SK-N-SH (cell line): ENCODE data around the gene HDDC2. TPM values are rescaled to one million over a fixed set of nuclear protein-coding genes. Genes with fewer than 3 reads are reported as not detected.

Experiments used
- CTCF ChIA-PET: fragments of 300-600, 350-600 bp; formaldehyde crosslinking; extraction: SDS; loops from one replicate; lab custom pipeline; 2021; lab: Yijun Ruan, JAX
- POLR2A ChIA-PET: fragments of 350-600 bp; sonication (Branson Sonifier 250); formaldehyde crosslinking; extraction: SDS; loops from one replicate; lab custom pipeline; 2020; ENCODE audit warnings: antibody characterized with exemption, inconsistent platforms; lab: Yijun Ruan, JAX
- DNase-seq: peaks from one replicate; pipeline ENCODE4 v3.0.0; 2012
- H2AFZ ChIP-seq: fragments of 200-600 bp; sonication (generic); 2 replicates; pipeline ENCODE4 v1.8.1; 2016; ENCODE audit warnings: antibody characterized with exemption, mild to moderate bottlenecking, low read depth
- H3F3A ChIP-seq: fragments of 200-600 bp; sonication (generic); replicated peaks from 2 replicates; pipeline ENCODE3; 2016; ENCODE audit warnings: antibody characterized with exemption, mild to moderate bottlenecking; ENCODE audit not compliant: insufficient read depth
- H3K27ac ChIP-seq, 2 experiments: fragments of 200-500 bp in 1 of 2; fragments of 200-600 bp in 1 of 2; sonication (Bioruptor generic) in 1 of 2; sonication (generic), shearing (Covaris generic) in 1 of 2; 2 replicates each; pipeline versions ENCODE4 v1.5.1 to v1.6.1; 2014 to 2016; ENCODE audit warnings: low read depth in 2 of 2, inconsistent platforms in 1 of 2, low read length in 1 of 2, mild to moderate bottlenecking in 1 of 2, mixed read lengths in 1 of 2
- H3K27me3 ChIP-seq: fragments of 200-600 bp; sonication (generic), shearing (Covaris generic); 2 replicates; pipeline ENCODE4 v1.6.1; 2016; ENCODE audit warnings: mixed run types; ENCODE audit not compliant: insufficient read depth
- H3K36me3 ChIP-seq, 2 experiments: fragments of 200-500 bp in 1 of 2; fragments of 200-600 bp in 1 of 2; sonication (Bioruptor generic) in 1 of 2; sonication (generic) in 1 of 2; replicated peaks in 1 of 2; 2 replicates each; pipeline versions ENCODE3 to v1.5.1; 2014 to 2016; ENCODE audit warnings: low read length in 1 of 2, mild to moderate bottlenecking in 1 of 2; ENCODE audit not compliant: insufficient read depth in 2 of 2, control insufficient read depth in 1 of 2
- H3K4me1 ChIP-seq, 2 experiments: fragments of 200-500 bp in 1 of 2; fragments of 200-600 bp in 1 of 2; sonication (Bioruptor generic) in 1 of 2; sonication (generic), shearing (Covaris generic) in 1 of 2; 2 replicates each; pipeline versions ENCODE4 v1.5.1 to v1.6.1; 2014 to 2016; ENCODE audit warnings: low read depth in 1 of 2, low read length in 1 of 2, mixed run types in 1 of 2; ENCODE audit not compliant: insufficient read depth in 2 of 2, control insufficient read depth in 1 of 2
- H3K4me2 ChIP-seq: fragments of 200-600 bp; sonication (generic), shearing (Covaris generic); 2 replicates; pipeline ENCODE4 v1.6.1; 2017; ENCODE audit warnings: mixed run types
- H3K4me3 ChIP-seq, 2 experiments: fragments of 200-500 bp in 1 of 2; fragments of 200-600 bp in 1 of 2; sonication (Bioruptor generic) in 1 of 2; sonication (generic), shearing (Covaris generic) in 1 of 2; 2 replicates each; pipeline versions ENCODE4 v1.5.1 to v1.8.1; 2014 to 2016; ENCODE audit warnings: low read depth in 2 of 2, inconsistent platforms in 1 of 2, low read length in 1 of 2, mild to moderate bottlenecking in 1 of 2, mixed read lengths in 1 of 2, moderate library complexity in 1 of 2
- H3K79me2 ChIP-seq: fragments of 200-600 bp; sonication (generic); 2 replicates; pipeline ENCODE4 v1.8.1; 2017; ENCODE audit warnings: mild to moderate bottlenecking; ENCODE audit not compliant: insufficient read depth
- H3K9ac ChIP-seq: fragments of 200-600 bp; sonication (generic); 2 replicates; pipeline ENCODE4 v1.6.1; 2017; ENCODE audit warnings: mixed run types
- H3K9me2 ChIP-seq: fragments of 200-600 bp; sonication (generic); 2 replicates; pipeline ENCODE4 v1.6.1; 2017; ENCODE audit warnings: mixed run types
- H3K9me3 ChIP-seq: fragments of 200-600 bp; sonication (generic); 2 replicates; pipeline ENCODE4 v1.6.1; 2017; ENCODE audit warnings: mixed run types, mild to moderate bottlenecking, moderate library complexity
- H4K20me1 ChIP-seq: fragments of 200-600 bp; sonication (generic); 2 replicates; pipeline ENCODE4 v1.6.1; 2017; ENCODE audit warnings: mild to moderate bottlenecking, mixed run types; ENCODE audit not compliant: insufficient read depth
- IRF3 ChIP-seq: fragments of 150-350 bp; IDR thresholded peaks from 2 replicates; pipeline ENCODE4 v1.6.1; 2016; ENCODE audit warnings: mild to moderate bottlenecking, low read depth, low read length
- WGBS: methylation state at CpG from one replicate; pipeline ENCODE4 v1.1.6; 2017; ENCODE audit warnings: low lambda C conversion rate; 5-methylcytosine and 5-hydroxymethylcytosine counted together
- polyA plus RNA-seq, 3 experiments: library from polyadenylated mRNA; depleted of rRNA; stranded (reverse); fragments of >200 nt; gene quantifications; 2 replicates each; pipeline ENCODE4 v1.2.3, GENCODE V29; 2012

HDDC2 gene
- polyA plus RNA-seq, 1 of the 3 experiments (the other 2 are of a cell fraction): 85.5 TPM

- CTCF ChIA-PET: interaction anchor here (0.6 kb wide), 1 partner anchor 58 kb away, joined by 3 read pairs; no protein-coding TSS in a partner anchor
Observed at GRCh38 chr6:125227244-125227643, 74.5 kb downstream of the HDDC2 start.

More at GRCh38 chr6:125227244-125227643, 74.5 kb downstream of the HDDC2 start:
- TF ChIP-seq IRF3: no peak
- Histone ChIP-seq H4K20me1 (no peaks in the 10 kb centered on the region), H3K4me2 (no peak overlapping the region), H3K4me1 (no peaks in the 10 kb centered on the region), H3K4me3 (no peak overlapping the region), H3K79me2 (no peaks in the 10 kb centered on the region), H3F3A (no peaks in the 10 kb centered on the region), H3K27ac (no peak overlapping the region), H3K9ac (no peak overlapping the region), H3K9me2 (no peaks in the 10 kb centered on the region), H3K9me3 (no peaks in the 10 kb centered on the region), H3K36me3 (no peaks in the 10 kb centered on the region), H3K27me3 (peaks cover 11% of the 10 kb centered on the region; the same call in 1 of the 2 replicates), H2AFZ (no peak overlapping the region)
- DNase-seq: no peak
- POLR2A ChIA-PET: no interaction called here
- WGBS: 9% methylated on average over 6 of the region's 6 CpGs

Other genes starting within 250 kb of the HDDC2 start
- 0.13 and 0.19 TPM in 2 replicates for gene TPD52L1, start 148.2 kb downstream of the HDDC2 start, polyA plus RNA-seq (2012; rRNA removed)